Nephron (organoid): Measurements from ENCODE around the gene FOXO3.

Experiments
- H3K27ac Mint-ChIP-seq, 3 experiments: 2 replicates each; pipeline ENCODE4 v1.8.0; 2020; ENCODE audit warnings: mixed read lengths in 3 of 3, mild to moderate bottlenecking in 2 of 3, moderate library complexity in 1 of 3
- H3K27me3 Mint-ChIP-seq: 2 replicates; pipeline ENCODE4 v1.8.0; 2021; ENCODE audit warnings: low read depth, mild to moderate bottlenecking, moderate library complexity, mixed read lengths
- H3K36me3 Mint-ChIP-seq: 2 replicates; pipeline ENCODE4 v1.8.0; 2020; ENCODE audit warnings: low read depth, mixed read lengths
- H3K4me1 Mint-ChIP-seq: 2 replicates; pipeline ENCODE4 v1.8.0; 2020; ENCODE audit warnings: mixed read lengths
- H3K4me3 Mint-ChIP-seq, 3 experiments: 2 replicates each; pipeline ENCODE4 v1.8.0; 2020; ENCODE audit warnings: mild to moderate bottlenecking in 3 of 3, mixed read lengths in 3 of 3, moderate library complexity in 2 of 3
- H3K9me3 Mint-ChIP-seq: 2 replicates; pipeline ENCODE4 v1.8.0; 2020; ENCODE audit warnings: mixed read lengths
- TF ChIP-seq, protein P1 (sequence below), 3 experiments: fragments of 200-600 bp; sonication (generic); IDR thresholded peaks; one replicate each; pipeline ENCODE4 v1.5.0; 2021; ENCODE audit warnings: antibody characterized with exemption in 3 of 3; ENCODE audit not compliant: unreplicated experiment in 3 of 3

Gene FOXO3

GRCh38 chr6:108728826-108729225, 168.1 kb downstream of the FOXO3 start:
- Mint-ChIP-seq H3K27me3 (peaks cover 30% of the 10 kb centered on the region), H3K9me3 (peaks cover 2% of the 10 kb centered on the region)

DNA sequence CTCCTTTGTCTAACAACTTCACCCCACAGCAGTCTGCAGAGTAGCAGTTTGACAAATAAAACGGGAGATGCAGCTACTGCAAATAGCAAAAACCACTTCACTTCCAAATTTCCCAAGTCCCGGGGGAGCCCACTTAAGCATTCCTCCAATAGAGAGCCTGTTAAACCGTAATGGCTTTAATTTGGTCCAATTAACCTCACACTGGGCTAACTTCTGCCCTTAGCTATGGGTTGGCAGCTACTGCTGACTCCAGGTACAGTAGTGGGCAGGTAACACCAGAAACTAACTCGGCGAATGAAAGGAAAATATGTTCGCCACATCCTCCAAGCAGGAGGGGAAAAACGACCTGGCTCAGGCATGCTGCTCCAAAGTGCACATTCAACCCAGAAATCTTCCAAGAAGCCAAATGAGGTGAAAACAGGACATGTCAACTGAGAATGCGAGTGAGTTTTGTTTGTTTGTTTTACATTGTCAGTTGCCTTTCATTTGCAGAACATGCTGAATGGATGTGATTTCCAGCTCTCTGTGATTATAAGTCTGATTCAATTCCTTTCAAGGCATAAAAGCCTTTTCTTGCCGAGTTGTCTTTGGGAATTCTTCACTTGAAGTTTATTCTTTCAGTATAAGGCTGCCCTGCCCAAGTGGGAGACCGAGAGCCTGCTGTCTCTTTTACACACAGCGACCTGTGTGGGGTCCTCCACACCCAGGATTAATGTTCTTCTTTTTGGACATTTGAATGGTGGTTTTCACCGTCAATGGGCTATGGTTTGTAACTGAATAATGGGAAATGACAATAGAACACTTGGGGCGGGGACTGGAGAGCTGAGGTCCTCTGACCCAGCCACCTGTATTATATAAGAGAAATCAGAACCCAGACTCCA, 170.2 kb downstream of the FOXO3 start:
- Mint-ChIP-seq H3K36me3 (no peaks in the 10 kb centered on the region), H3K9me3 (no peaks in the 10 kb centered on the region), H3K4me3 (no peak overlapping the region), H3K27me3 (peaks cover 36% of the 10 kb centered on the region), H3K27ac (no peak overlapping the region), H3K4me1 (peaks cover 7% of the 10 kb centered on the region)
- TF ChIP-seq, protein P1, sequence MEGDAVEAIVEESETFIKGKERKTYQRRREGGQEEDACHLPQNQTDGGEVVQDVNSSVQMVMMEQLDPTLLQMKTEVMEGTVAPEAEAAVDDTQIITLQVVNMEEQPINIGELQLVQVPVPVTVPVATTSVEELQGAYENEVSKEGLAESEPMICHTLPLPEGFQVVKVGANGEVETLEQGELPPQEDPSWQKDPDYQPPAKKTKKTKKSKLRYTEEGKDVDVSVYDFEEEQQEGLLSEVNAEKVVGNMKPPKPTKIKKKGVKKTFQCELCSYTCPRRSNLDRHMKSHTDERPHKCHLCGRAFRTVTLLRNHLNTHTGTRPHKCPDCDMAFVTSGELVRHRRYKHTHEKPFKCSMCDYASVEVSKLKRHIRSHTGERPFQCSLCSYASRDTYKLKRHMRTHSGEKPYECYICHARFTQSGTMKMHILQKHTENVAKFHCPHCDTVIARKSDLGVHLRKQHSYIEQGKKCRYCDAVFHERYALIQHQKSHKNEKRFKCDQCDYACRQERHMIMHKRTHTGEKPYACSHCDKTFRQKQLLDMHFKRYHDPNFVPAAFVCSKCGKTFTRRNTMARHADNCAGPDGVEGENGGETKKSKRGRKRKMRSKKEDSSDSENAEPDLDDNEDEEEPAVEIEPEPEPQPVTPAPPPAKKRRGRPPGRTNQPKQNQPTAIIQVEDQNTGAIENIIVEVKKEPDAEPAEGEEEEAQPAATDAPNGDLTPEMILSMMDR (IDR thresholded peaks at IDR 0.05; ENCODE audit: unreplicated experiment in 3 of 3) = no peak

More at GRCh38 chr6:108728826-108729225, 168.1 kb downstream of the FOXO3 start:
- Mint-ChIP-seq H3K36me3 (no peaks in the 10 kb centered on the region), H3K27ac (no peak overlapping the region), H3K4me3 (no peak overlapping the region), H3K4me1 (peaks cover 7% of the 10 kb centered on the region)
- TF ChIP-seq, protein P1 (IDR thresholded peaks at IDR 0.05; ENCODE audit: unreplicated experiment in 3 of 3) = no peak

GRCh38 chr6:108732091-108732870, 171.6 kb downstream of the FOXO3 start:
- Mint-ChIP-seq H3K27me3 (peaks cover 40% of the 10 kb centered on the region), H3K9me3 (no peaks in the 10 kb centered on the region), H3K4me3 (no peak overlapping the region), H3K4me1 (peaks cover 7% of the 10 kb centered on the region), H3K36me3 (no peaks in the 10 kb centered on the region), H3K27ac (no peak overlapping the region)
- TF ChIP-seq, protein P1 (IDR thresholded peaks at IDR 0.05; ENCODE audit: unreplicated experiment in 3 of 3) = no peak

- Mint-ChIP-seq H3K36me3 (no peaks in the 10 kb centered on the region), H3K4me1 (peaks cover 9% of the 10 kb centered on the region), H3K9me3 (no peaks in the 10 kb centered on the region), H3K27me3 (peaks cover 36% of the 10 kb centered on the region), H3K4me3 (no peak overlapping the region), H3K27ac (no peak overlapping the region)
- TF ChIP-seq, protein P1 (IDR thresholded peaks at IDR 0.05; ENCODE audit: unreplicated experiment in 3 of 3) = no peak
Measured at GRCh38 chr6:108733051-108733450, 172.3 kb downstream of the FOXO3 start.

DNA sequence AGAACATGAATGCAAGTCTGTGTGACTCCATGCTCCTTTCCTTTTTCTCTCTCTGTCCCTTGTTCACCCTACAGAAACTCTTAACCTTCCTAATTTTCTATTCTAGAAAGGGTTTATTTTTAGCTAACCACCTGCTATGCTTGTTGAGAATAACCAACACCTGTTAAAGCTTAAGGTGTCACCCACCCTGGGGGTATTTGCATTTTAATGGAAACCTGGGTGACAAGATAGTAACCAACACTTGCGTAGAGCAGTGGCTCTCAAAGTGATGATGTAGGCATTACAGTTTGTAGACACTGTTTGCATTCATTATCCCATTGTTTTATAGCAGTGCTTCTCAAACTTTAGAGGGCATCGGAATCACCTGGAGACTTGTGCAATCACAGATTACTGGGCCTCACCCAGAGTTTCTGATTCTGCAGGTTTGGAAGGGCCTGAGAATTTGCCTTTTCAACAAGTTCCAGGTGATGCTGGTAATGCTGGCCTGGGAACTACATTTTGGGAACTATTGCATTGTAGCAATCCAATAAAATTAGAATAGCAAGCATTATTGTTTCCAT, 173.1 kb downstream of the FOXO3 start:
- H3K27me3 Mint-ChIP-seq = peaks cover 36% of the 10 kb centered on the region
- peaks cover 12% of the 10 kb centered on the region for H3K4me1 Mint-ChIP-seq
- TF ChIP-seq, protein P1 (IDR thresholded peaks at IDR 0.05; ENCODE audit: unreplicated experiment in 3 of 3) = no peak
- no peaks in the 10 kb centered on the region for H3K9me3 Mint-ChIP-seq
- no peak overlapping the region for H3K4me3 Mint-ChIP-seq
- H3K27ac Mint-ChIP-seq = no peak overlapping the region
- no peaks in the 10 kb centered on the region for H3K36me3 Mint-ChIP-seq
